ENCODE results near the gene MRM2.
A peak's percentile ranks its signal among the peaks of the same experiment; 100 is the strongest.

The MRM2 gene

DNA sequence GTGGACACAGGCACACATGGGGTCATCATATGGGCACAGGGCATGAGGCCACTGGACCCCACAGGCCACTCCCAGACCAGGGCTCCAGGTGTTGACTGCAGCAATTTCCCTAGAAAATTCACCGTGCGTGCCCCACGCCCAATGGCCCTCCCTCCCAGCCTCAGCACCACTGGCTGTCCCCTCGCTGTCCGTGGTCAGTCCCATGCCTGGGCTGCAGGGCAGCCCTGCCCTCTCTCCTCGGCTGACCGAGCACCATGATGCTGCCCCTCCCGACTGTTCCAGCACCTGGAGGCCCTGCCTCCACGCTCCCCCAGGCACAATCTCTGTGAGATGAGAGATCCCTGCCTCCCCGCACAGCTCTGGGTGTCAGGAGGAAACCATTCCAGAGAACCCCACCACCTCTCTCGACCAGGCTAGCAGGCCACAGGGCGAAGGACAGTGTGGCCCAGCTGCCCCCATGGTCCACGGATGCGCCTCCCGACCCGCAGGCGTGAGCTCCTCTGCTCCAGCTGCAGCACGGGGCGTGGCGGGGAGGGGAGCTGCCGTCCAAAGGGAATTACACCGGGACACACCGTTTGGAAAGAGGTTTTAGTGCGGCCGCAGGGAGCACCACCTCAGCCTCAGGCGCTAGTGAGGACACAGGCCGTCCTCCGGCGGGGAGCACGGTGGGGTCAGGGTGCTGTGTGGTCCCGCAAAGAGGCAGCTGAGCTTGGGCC lies 12.6 kb upstream of the MRM2 start:
- no peak overlapping the region for H3K4me3 ChIP-seq (ENCODE audit: low read depth, low read length)
- no peaks in the 10 kb centered on the region for H3K4me1 ChIP-seq (ENCODE audit: control insufficient read depth, insufficient read depth, low read length)
- H3K36me3 ChIP-seq (ENCODE audit: control insufficient read depth, insufficient read depth, low read length), result peaks cover 47% of the 10 kb centered on the region
- no peak overlapping the region for H3K9ac ChIP-seq (ENCODE audit: low read depth, low read length)
- no peaks in the 10 kb centered on the region for H3K27me3 ChIP-seq (ENCODE audit: control insufficient read depth, insufficient read depth, low read length)
- no peak overlapping the region for H3K27ac ChIP-seq (ENCODE audit: low read depth, low read length)
- H3K9me3 ChIP-seq (ENCODE audit: control insufficient read depth, insufficient read depth, low read length), result no peaks in the 10 kb centered on the region

DNA sequence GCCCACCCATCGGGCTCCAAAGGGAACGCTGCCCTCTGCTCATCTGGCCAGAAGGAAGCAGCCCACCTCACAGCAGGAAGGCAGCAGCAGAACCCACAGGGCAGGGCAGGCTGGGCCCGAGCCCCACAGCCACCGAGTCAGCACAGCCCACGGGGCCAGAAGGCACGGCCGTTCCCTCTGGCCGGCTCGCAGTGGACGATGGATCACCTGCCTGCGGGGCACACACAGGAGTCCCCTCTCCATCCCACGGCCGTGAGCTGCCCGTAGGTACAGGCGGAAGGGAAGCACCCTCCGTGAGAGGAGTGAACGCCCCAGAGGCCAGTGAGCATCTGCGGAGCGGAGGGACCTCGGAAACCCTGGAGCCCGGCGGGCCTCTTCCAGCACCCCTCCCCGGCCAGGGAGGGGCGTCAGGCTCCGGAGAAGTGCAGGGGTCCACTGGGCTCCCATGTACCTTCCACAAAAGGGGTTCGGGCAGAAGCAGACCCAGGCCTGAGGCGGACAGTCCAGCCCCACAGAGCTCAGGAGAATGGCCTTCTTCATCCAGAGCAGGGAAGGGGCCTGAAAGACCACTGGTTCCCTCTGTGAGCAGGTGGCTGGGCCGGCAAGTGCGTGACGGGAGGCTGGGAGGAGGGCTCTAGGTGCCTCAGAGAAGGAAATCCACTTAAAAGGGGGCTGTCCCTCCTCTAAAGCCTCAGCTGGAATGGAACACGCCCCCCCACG lies 11.7 kb upstream of the MRM2 start:
- no peak overlapping the region for H3K4me3 ChIP-seq (ENCODE audit: low read depth, low read length)
- no peaks in the 10 kb centered on the region for H3K27me3 ChIP-seq (ENCODE audit: control insufficient read depth, insufficient read depth, low read length)
- no peaks in the 10 kb centered on the region for H3K9me3 ChIP-seq (ENCODE audit: control insufficient read depth, insufficient read depth, low read length)
- no peak overlapping the region for H3K9ac ChIP-seq (ENCODE audit: low read depth, low read length)
- peaks cover 47% of the 10 kb centered on the region for H3K36me3 ChIP-seq (ENCODE audit: control insufficient read depth, insufficient read depth, low read length)
- H3K4me1 ChIP-seq (ENCODE audit: control insufficient read depth, insufficient read depth, low read length), result no peaks in the 10 kb centered on the region
- H3K27ac ChIP-seq (ENCODE audit: low read depth, low read length), result no peak overlapping the region

DNA sequence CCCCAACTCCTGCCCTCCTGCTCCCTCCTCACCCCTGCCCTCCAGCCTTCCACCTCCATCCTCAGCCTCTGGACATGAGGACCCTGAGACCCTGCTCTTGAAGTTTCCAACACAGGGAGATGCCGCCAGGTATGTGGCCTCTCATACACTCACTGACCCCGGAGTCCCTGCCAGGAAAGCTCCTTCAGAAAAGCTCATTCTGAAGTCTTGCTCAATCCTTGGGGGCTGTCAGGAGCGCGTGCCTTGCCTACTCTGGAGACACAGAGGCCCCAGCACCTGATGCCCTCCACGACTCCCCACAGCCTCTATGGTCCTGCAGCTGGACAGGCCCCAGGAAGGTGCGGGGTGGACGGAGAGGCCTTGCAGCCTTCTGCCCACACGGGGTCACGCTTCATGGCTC lies 11.0 kb upstream of the MRM2 start:
- no peak overlapping the region for H3K27ac ChIP-seq (ENCODE audit: low read depth, low read length)
- H3K27me3 ChIP-seq (ENCODE audit: control insufficient read depth, insufficient read depth, low read length), result no peaks in the 10 kb centered on the region
- H3K9ac ChIP-seq (ENCODE audit: low read depth, low read length), result no peak overlapping the region
- peaks cover 47% of the 10 kb centered on the region for H3K36me3 ChIP-seq (ENCODE audit: control insufficient read depth, insufficient read depth, low read length)
- no peaks in the 10 kb centered on the region for H3K4me1 ChIP-seq (ENCODE audit: control insufficient read depth, insufficient read depth, low read length)
- H3K9me3 ChIP-seq (ENCODE audit: control insufficient read depth, insufficient read depth, low read length), result no peaks in the 10 kb centered on the region
- no peak overlapping the region for H3K4me3 ChIP-seq (ENCODE audit: low read depth, low read length)

GRCh38 chr7:2251841-2252771 lies 10.1 kb upstream of the MRM2 start:
- Histone ChIP-seq H3K36me3 (ENCODE audit: control insufficient read depth, insufficient read depth, low read length) (peaks cover 41% of the 10 kb centered on the region), H3K9me3 (ENCODE audit: control insufficient read depth, insufficient read depth, low read length) (no peaks in the 10 kb centered on the region), H3K4me3 (ENCODE audit: low read depth, low read length) (no peak overlapping the region), H3K4me1 (ENCODE audit: control insufficient read depth, insufficient read depth, low read length) (0 out of 2 replicates have a peak, but pooled peaks cover 4% of the 10 kb centered on the region), H3K27ac (ENCODE audit: low read depth, low read length) (no peak overlapping the region), H3K9ac (ENCODE audit: low read depth, low read length) (no peak overlapping the region), H3K27me3 (ENCODE audit: control insufficient read depth, insufficient read depth, low read length) (no peaks in the 10 kb centered on the region)

DNA sequence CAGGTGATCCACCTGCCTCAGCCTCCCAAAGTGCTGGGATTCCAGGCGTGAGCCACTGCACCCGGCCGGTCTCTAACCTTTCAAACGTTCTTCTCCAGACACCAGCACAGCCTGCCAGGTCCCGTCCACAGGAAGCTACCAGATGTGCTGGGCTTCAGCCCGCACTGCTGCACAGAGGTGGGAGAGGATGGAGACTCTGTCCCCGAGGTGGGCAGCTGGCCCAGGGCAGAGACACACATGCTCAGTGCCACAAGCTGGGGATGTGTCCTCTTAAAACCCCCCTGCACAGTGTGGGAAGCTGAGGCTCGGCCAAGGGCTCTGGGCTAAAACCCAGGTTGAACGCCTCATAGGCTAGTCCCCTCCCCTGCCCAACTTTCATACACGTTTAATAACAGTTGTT lies 9.4 kb upstream of the MRM2 start:
- no peaks in the 10 kb centered on the region for H3K9me3 ChIP-seq (ENCODE audit: control insufficient read depth, insufficient read depth, low read length)
- H3K27ac ChIP-seq (ENCODE audit: low read depth, low read length), result no peak overlapping the region
- no peaks in the 10 kb centered on the region for H3K27me3 ChIP-seq (ENCODE audit: control insufficient read depth, insufficient read depth, low read length)
- no peak overlapping the region for H3K9ac ChIP-seq (ENCODE audit: low read depth, low read length)
- no peak overlapping the region for H3K4me3 ChIP-seq (ENCODE audit: low read depth, low read length)
- peaks cover 34% of the 10 kb centered on the region; the same call in 1 of the 2 replicates for H3K36me3 ChIP-seq (ENCODE audit: control insufficient read depth, insufficient read depth, low read length)
- H3K4me1 ChIP-seq (ENCODE audit: control insufficient read depth, insufficient read depth, low read length), result 0 out of 2 replicates have a peak, but pooled peaks cover 4% of the 10 kb centered on the region

GRCh38 chr7:2249744-2250323 lies 7.8 kb upstream of the MRM2 start:
- no peak overlapping the region for H3K9ac ChIP-seq (ENCODE audit: low read depth, low read length)

DNA sequence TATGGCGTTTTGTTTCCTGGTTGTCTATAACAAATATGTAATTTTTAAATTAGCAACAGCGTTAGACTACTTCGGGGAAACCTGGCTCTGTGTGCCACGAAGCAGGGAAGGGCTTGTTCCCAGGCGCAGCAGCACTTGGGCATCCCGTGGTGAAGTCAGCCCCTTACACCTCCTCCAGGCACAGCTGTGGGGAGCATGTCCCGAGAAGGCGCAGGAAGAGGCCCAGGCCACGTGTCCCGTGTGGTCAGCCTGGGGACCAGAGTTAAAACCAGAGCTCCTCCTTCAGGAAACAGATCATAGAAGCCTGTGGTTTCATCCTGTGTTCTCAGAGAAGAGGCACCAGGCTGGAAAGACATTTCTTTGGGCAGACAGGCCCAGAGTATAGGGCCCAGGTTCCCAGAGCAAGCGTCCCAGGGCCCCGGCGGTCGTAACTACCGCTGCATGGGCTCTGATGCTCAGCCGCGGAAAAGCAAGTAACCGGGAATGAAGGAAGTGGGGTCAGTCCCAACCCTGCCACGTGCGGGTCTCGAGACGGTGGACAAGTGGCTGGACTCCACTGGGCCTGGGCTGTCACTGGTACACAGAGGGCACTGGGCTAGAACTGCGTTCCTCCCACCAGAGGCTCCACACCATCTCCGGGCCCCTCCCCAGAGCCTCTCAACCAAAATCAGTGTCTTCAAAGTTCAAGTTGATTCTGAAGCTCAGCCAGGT lies 7.1 kb upstream of the MRM2 start:
- Histone ChIP-seq H3K4me3 (ENCODE audit: low read depth, low read length) (no peak overlapping the region), H3K9me3 (ENCODE audit: control insufficient read depth, insufficient read depth, low read length) (no peaks in the 10 kb centered on the region), H3K27me3 (ENCODE audit: control insufficient read depth, insufficient read depth, low read length) (no peaks in the 10 kb centered on the region), H3K4me1 (ENCODE audit: control insufficient read depth, insufficient read depth, low read length) (0 out of 2 replicates have a peak, but pooled peaks cover 4% of the 10 kb centered on the region), H3K9ac (ENCODE audit: low read depth, low read length) (no peak overlapping the region), H3K36me3 (ENCODE audit: control insufficient read depth, insufficient read depth, low read length) (peaks cover 26% of the 10 kb centered on the region; the same call in 1 of the 2 replicates), H3K27ac (ENCODE audit: low read depth, low read length) (peak overlapping the region; percentile 37)

More at GRCh38 chr7:2249744-2250323, 7.8 kb upstream of the MRM2 start:
- Histone ChIP-seq H3K4me3 (ENCODE audit: low read depth, low read length) (no peak overlapping the region), H3K27me3 (ENCODE audit: control insufficient read depth, insufficient read depth, low read length) (no peaks in the 10 kb centered on the region), H3K4me1 (ENCODE audit: control insufficient read depth, insufficient read depth, low read length) (0 out of 2 replicates have a peak, but pooled peaks cover 4% of the 10 kb centered on the region), H3K9me3 (ENCODE audit: control insufficient read depth, insufficient read depth, low read length) (no peaks in the 10 kb centered on the region), H3K27ac (ENCODE audit: low read depth, low read length) (no peak overlapping the region), H3K36me3 (ENCODE audit: control insufficient read depth, insufficient read depth, low read length) (peaks cover 32% of the 10 kb centered on the region; the same call in 1 of the 2 replicates)

GRCh38 chr7:2247141-2247995 lies 5.4 kb upstream of the MRM2 start:
- H3K9ac ChIP-seq (ENCODE audit: low read depth, low read length), result no peak overlapping the region
- H3K27ac ChIP-seq (ENCODE audit: low read depth, low read length), result no peak overlapping the region
- H3K36me3 ChIP-seq (ENCODE audit: control insufficient read depth, insufficient read depth, low read length), result peaks cover 26% of the 10 kb centered on the region; the same call in 1 of the 2 replicates
- H3K4me3 ChIP-seq (ENCODE audit: low read depth, low read length), result no peak overlapping the region
- no peaks in the 10 kb centered on the region for H3K27me3 ChIP-seq (ENCODE audit: control insufficient read depth, insufficient read depth, low read length)
- H3K4me1 ChIP-seq (ENCODE audit: control insufficient read depth, insufficient read depth, low read length), result peaks cover 7% of the 10 kb centered on the region
- no peaks in the 10 kb centered on the region for H3K9me3 ChIP-seq (ENCODE audit: control insufficient read depth, insufficient read depth, low read length)

DNA sequence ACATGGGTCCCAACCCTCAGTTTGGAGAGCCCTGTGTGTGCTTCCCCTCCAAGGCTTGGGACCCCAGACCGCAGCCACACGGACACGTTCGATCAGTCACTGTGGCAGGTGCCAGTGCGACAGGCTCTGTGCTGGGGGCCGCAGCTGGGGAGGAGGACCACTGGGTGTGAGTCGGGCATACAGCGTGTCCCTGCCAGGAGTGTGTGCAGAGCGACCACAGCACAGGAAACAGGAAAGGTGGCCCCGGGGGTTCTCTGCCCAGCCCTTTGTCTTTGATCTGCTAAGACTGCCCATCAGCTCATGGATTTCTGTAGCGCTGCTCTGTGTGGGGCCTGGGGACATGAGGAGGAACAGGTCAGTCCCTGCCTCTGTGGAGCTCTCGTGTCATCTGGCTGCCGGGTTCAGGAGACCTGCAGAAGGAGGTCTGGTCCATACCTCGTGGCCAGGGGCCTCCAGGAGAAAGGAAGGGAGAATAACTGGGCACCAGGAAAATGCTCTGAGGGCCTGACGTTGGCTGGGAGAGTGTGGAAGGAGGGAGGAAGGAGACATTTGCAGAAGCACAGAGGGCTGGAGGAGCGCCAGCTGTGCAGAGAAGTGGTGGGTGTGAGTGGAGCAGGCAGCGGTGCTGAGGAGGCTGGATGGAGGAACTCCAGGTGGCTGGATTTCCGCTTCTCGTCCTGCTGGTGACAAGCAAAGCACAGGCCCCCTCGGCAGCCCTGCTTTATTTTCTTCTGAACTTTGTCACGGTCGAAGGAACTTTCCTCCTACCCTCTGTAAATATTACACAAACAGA lies 4.1 kb upstream of the MRM2 start:
- H3K9ac ChIP-seq (ENCODE audit: low read depth, low read length), result no peak overlapping the region
- peaks cover 19% of the 10 kb centered on the region; the same call in 1 of the 2 replicates for H3K36me3 ChIP-seq (ENCODE audit: control insufficient read depth, insufficient read depth, low read length)
- H3K27ac ChIP-seq (ENCODE audit: low read depth, low read length), result no peak overlapping the region
- no peaks in the 10 kb centered on the region for H3K27me3 ChIP-seq (ENCODE audit: control insufficient read depth, insufficient read depth, low read length)
- H3K4me3 ChIP-seq (ENCODE audit: low read depth, low read length), result no peak overlapping the region
- H3K9me3 ChIP-seq (ENCODE audit: control insufficient read depth, insufficient read depth, low read length), result no peaks in the 10 kb centered on the region
- peaks cover 7% of the 10 kb centered on the region for H3K4me1 ChIP-seq (ENCODE audit: control insufficient read depth, insufficient read depth, low read length)
